ENCODE measurements around the gene ZBTB25. TPM values are rescaled to one million over a fixed set of nuclear protein-coding genes. Genes with fewer than 3 reads are reported as not detected.

The ZBTB25 gene
- total and polyA plus RNA-seq, 2 experiments from 2014 or later, result 3.6 to 12.5 TPM

DNA sequence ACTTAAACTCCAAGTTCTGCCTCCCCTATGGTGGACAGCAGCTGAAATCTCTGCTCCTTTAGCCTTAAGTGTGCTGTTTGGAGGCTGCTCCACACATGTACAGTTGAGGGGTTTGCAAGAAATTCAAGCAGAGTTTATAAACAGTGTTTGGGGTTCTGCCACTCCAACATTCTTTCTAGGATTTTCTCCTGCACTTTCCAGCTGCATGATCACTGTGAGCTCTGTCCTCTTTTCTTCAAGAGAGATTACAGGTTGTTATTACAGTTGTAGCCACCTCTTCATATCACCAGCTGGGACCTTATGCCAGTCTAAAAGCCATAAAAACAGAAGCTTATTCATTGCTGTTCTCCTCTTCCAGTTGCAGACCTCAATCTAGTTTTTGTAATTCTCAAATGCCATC, 8.4 kb downstream of the ZBTB25 start:
- H3K27me3 ChIP-seq (replicated peaks; ENCODE audit: insufficient read depth), result no peaks in the 10 kb centered on the region
- H3K4me1 ChIP-seq (ENCODE audit: insufficient read depth), result peaks cover 7% of the 10 kb centered on the region
- H3K36me3 ChIP-seq (ENCODE audit: low read depth), result 0 out of 2 replicates have a peak, but pooled peaks cover 14% of the 10 kb centered on the region
- H2AFZ ChIP-seq, result no peak overlapping the region
- no peaks in the 10 kb centered on the region for H3K9me2 ChIP-seq (ENCODE audit: insufficient read depth)
- H3K9me3 ChIP-seq (ENCODE audit: low read depth), result no peaks in the 10 kb centered on the region
- H3K4me3 ChIP-seq, result no peak overlapping the region
- in situ Hi-C loops (cut with MboI), result no loop called here
- H3K4me2 ChIP-seq (ENCODE audit: unreplicated experiment), result no peak overlapping the region
- H3K9ac ChIP-seq, result no peak overlapping the region
- no peak overlapping the region for H3K27ac ChIP-seq
- H4K20me1 ChIP-seq (ENCODE audit: insufficient read depth), result no peaks in the 10 kb centered on the region
- H3F3A ChIP-seq (ENCODE audit: insufficient read depth), result no peaks in the 10 kb centered on the region
- H3K79me2 ChIP-seq (ENCODE audit: insufficient read depth), result peaks cover 62% of the 10 kb centered on the region
- no peak for DNase-seq
- TF ChIP-seq EZH2 (IDR thresholded peaks at IDR 0.05; ENCODE audit: insufficient read depth, poor library complexity, severe bottlenecking) (no peak), EZH2phosphoT487 (IDR thresholded peaks at IDR 0.05; ENCODE audit: insufficient read depth, low read depth) (no peak)

DNA sequence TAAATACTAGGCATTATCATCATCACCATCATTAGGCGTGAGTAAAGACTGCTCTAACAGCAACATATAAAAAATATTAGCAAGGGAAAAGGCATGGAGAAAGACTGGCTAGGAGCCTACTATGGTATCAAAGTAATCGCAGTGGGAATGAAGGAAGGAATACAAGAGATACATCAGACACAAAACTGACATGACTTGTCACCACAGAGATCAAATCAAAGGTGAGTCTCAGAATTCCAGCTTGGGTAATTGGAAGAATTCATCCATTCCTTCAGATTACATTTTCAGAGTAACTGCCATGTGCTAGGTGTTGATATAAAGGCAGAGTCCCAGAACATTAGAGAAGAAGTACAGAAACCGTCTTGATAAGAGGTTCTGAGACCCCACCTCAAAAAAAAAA, 10.2 kb downstream of the ZBTB25 start:
- in situ Hi-C loops (cut with MboI), result no loop called here
- TF ChIP-seq EZH2 (IDR thresholded peaks at IDR 0.05; ENCODE audit: insufficient read depth, poor library complexity, severe bottlenecking) (no peak), EZH2phosphoT487 (IDR thresholded peaks at IDR 0.05; ENCODE audit: insufficient read depth, low read depth) (no peak)
- Histone ChIP-seq H3K9me2 (ENCODE audit: insufficient read depth) (no peaks in the 10 kb centered on the region), H3K4me2 (ENCODE audit: unreplicated experiment) (no peak overlapping the region), H3K36me3 (ENCODE audit: low read depth) (peaks cover 18% of the 10 kb centered on the region; the same call in 1 of the 2 replicates), H2AFZ (no peak overlapping the region), H3F3A (ENCODE audit: insufficient read depth) (no peaks in the 10 kb centered on the region), H3K4me3 (no peak overlapping the region), H3K9ac (no peak overlapping the region), H4K20me1 (ENCODE audit: insufficient read depth) (no peaks in the 10 kb centered on the region), H3K9me3 (ENCODE audit: low read depth) (no peaks in the 10 kb centered on the region), H3K4me1 (ENCODE audit: insufficient read depth) (no peaks in the 10 kb centered on the region), H3K27me3 (replicated peaks; ENCODE audit: insufficient read depth) (no peaks in the 10 kb centered on the region), H3K79me2 (ENCODE audit: insufficient read depth) (peaks cover 45% of the 10 kb centered on the region), H3K27ac (no peak overlapping the region)
- no peak for DNase-seq
- WGBS, 2 experiments (ENCODE audit: low coverage in 1 of 2, low lambda C conversion rate in 2 of 2, missing lambda C conversion rate in 2 of 2), result 95 to 100% methylated on average over 3 of the region's 3 CpGs

DNA sequence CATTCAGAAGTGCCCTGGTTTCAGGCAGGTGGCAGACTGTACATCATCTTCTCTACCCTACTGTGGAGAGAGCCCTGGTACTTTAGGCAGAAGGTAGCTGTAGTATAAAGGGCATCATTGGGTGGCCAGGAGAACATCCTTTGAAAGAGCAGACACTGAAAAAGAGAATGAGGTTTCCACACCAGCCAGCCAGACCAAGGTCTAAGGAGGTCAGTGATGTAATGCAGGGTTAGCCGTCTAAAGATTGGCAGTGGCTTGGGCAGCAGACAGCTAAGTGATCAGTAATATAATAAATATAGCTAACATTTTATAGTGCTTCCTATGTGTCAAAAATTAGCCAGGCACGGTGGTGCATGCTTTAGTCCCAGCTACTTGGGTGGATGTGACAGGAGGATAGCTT, 12.0 kb downstream of the ZBTB25 start:
- 93% methylated on average over 2 of the region's 2 CpGs for WGBS, 2 experiments (ENCODE audit: low coverage in 1 of 2, low lambda C conversion rate in 2 of 2, missing lambda C conversion rate in 2 of 2)
- peaks cover 29% of the 10 kb centered on the region for H3K79me2 ChIP-seq (ENCODE audit: insufficient read depth)
- no peak overlapping the region for H3K9ac ChIP-seq
- in situ Hi-C loops (cut with MboI), result no loop called here
- H2AFZ ChIP-seq, result no peak overlapping the region
- TF ChIP-seq EZH2phosphoT487 (IDR thresholded peaks at IDR 0.05; ENCODE audit: insufficient read depth, low read depth) (no peak), EZH2 (IDR thresholded peaks at IDR 0.05; ENCODE audit: insufficient read depth, poor library complexity, severe bottlenecking) (no peak)
- H3K9me3 ChIP-seq (ENCODE audit: low read depth), result no peaks in the 10 kb centered on the region
- no peaks in the 10 kb centered on the region for H4K20me1 ChIP-seq (ENCODE audit: insufficient read depth)
- no peak overlapping the region for H3K4me2 ChIP-seq (ENCODE audit: unreplicated experiment)
- H3K36me3 ChIP-seq (ENCODE audit: low read depth), result peaks cover 14% of the 10 kb centered on the region; the same call in 1 of the 2 replicates
- no peaks in the 10 kb centered on the region for H3K27me3 ChIP-seq (replicated peaks; ENCODE audit: insufficient read depth)
- H3F3A ChIP-seq (ENCODE audit: insufficient read depth), result no peaks in the 10 kb centered on the region
- no peaks in the 10 kb centered on the region for H3K9me2 ChIP-seq (ENCODE audit: insufficient read depth)
- no peaks in the 10 kb centered on the region for H3K4me1 ChIP-seq (ENCODE audit: insufficient read depth)
- H3K4me3 ChIP-seq, result no peak overlapping the region
- no peak overlapping the region for H3K27ac ChIP-seq
- DNase-seq, result no peak

DNA sequence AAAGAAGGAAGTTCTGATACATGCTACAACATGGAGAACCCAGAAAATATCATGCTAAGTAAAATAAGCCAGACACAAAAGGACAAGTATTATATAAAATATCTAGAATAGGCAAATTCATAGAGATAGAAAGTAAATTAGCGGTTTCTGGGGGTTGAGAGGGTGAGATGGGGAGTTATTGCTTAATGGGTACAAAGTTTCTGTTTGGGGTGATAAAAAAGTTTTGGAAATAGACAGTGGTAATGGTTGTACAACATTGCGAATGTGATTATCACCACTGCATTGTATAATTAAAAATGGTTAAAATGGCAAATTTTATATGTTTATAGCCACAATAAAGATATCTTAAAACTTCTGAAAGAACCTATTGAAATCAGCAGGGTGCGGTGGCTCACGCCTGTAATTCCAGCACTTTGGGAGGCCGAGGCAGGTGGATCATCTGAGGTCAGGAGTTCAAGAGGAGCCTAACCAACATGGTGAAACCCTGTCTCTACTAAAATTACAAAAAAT, 15.0 kb downstream of the ZBTB25 start:
- H3K4me2 ChIP-seq (ENCODE audit: unreplicated experiment), result no peak overlapping the region
- H3K36me3 ChIP-seq (ENCODE audit: low read depth), result peaks cover 9% of the 10 kb centered on the region
- H3K27me3 ChIP-seq (replicated peaks; ENCODE audit: insufficient read depth), result no peaks in the 10 kb centered on the region
- H3K27ac ChIP-seq, result no peak overlapping the region
- H3K9me3 ChIP-seq (ENCODE audit: low read depth), result no peaks in the 10 kb centered on the region
- no peak overlapping the region for H3K4me3 ChIP-seq
- no peaks in the 10 kb centered on the region for H3F3A ChIP-seq (ENCODE audit: insufficient read depth)
- DNase-seq, result no peak
- H2AFZ ChIP-seq, result no peak overlapping the region
- H3K9me2 ChIP-seq (ENCODE audit: insufficient read depth), result no peaks in the 10 kb centered on the region
- 96 to 97% methylated on average over 5 of the region's 5 CpGs for WGBS, 2 experiments (ENCODE audit: low coverage in 1 of 2, low lambda C conversion rate in 2 of 2, missing lambda C conversion rate in 2 of 2)
- no peaks in the 10 kb centered on the region for H3K4me1 ChIP-seq (ENCODE audit: insufficient read depth)
- no peak for TF ChIP-seq EZH2phosphoT487 (IDR thresholded peaks at IDR 0.05; ENCODE audit: insufficient read depth, low read depth)
- no peak for TF ChIP-seq EZH2 (IDR thresholded peaks at IDR 0.05; ENCODE audit: insufficient read depth, poor library complexity, severe bottlenecking)
- no peak overlapping the region for H3K9ac ChIP-seq
- in situ Hi-C loops (cut with MboI), result no loop called here
- peaks cover 13% of the 10 kb centered on the region; the same call in 1 of the 2 replicates for H3K79me2 ChIP-seq (ENCODE audit: insufficient read depth)
- no peaks in the 10 kb centered on the region for H4K20me1 ChIP-seq (ENCODE audit: insufficient read depth)
